Osteocyte (in vitro differentiated cells): Measurements from ENCODE around the gene DRAM1. TPM values are rescaled to one million over a fixed set of nuclear protein-coding genes. Genes with fewer than 3 reads are reported as not detected.
"Not testable (repeated sequence)": the region's sequence is repeated elsewhere in the genome, so short reads cannot be mapped to it uniquely, and the experiment has no call there.

Experiments
- DNase-seq: peaks from one replicate; pipeline ENCODE4 v3.0.0; 2021; ENCODE audit warnings: mixed read lengths; ENCODE audit not compliant: unreplicated experiment; ENCODE audit errors: extremely low spot score
- H3K27ac Mint-ChIP-seq: one replicate; pipeline ENCODE4 v1.8.0; 2021; ENCODE audit warnings: mild to moderate bottlenecking, mixed read lengths; ENCODE audit not compliant: unreplicated experiment
- H3K27me3 Mint-ChIP-seq: one replicate; pipeline ENCODE4 v1.8.0; 2021; ENCODE audit warnings: mixed read lengths; ENCODE audit not compliant: unreplicated experiment
- H3K36me3 Mint-ChIP-seq: one replicate; pipeline ENCODE4 v1.8.0; 2021; ENCODE audit warnings: mixed read lengths; ENCODE audit not compliant: unreplicated experiment
- H3K4me1 Mint-ChIP-seq: one replicate; pipeline ENCODE4 v1.8.0; 2021; ENCODE audit warnings: mixed read lengths; ENCODE audit not compliant: unreplicated experiment
- H3K4me3 Mint-ChIP-seq: one replicate; pipeline ENCODE4 v1.8.0; 2021; ENCODE audit warnings: mild to moderate bottlenecking, moderate library complexity, mixed read lengths; ENCODE audit not compliant: unreplicated experiment
- H3K9me3 Mint-ChIP-seq: one replicate; pipeline ENCODE4 v1.8.0; 2021; ENCODE audit warnings: mixed read lengths; ENCODE audit not compliant: unreplicated experiment
- total RNA-seq: library from RNA; stranded (reverse); gene quantifications from 2 replicates; pipeline ENCODE4 v1.2.1, GENCODE V29; 2021
- TF ChIP-seq, protein P1 (sequence below): fragments of 200-600 bp; sonication (generic); IDR thresholded peaks from 2 replicates; pipeline ENCODE4 v1.5.0; 2021; ENCODE audit warnings: antibody characterized with exemption, mild to moderate bottlenecking, moderate library complexity

Gene DRAM1
- total RNA-seq, 1 donor from 2014 or later, result 20.0 TPM

DNA sequence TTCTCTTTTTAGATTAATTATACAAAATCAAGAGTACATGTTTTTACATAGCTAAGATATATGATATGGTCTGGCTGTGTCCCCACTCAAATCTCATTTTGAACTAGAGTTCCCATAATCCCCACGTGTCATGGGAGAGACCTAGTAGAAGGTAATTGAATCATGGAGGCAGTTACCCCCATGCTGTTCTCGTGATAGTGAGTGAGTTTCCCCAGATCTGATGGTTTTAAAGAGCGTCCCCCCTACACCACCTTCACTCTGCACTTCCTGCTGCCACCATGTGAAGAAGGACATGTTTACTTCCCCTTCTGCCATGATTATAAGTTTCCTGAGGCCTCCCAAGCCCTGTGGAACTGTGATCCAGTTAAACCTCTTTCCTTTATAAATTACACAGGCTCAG lies 21.4 kb upstream of the DRAM1 start:
- TF ChIP-seq, protein P1, sequence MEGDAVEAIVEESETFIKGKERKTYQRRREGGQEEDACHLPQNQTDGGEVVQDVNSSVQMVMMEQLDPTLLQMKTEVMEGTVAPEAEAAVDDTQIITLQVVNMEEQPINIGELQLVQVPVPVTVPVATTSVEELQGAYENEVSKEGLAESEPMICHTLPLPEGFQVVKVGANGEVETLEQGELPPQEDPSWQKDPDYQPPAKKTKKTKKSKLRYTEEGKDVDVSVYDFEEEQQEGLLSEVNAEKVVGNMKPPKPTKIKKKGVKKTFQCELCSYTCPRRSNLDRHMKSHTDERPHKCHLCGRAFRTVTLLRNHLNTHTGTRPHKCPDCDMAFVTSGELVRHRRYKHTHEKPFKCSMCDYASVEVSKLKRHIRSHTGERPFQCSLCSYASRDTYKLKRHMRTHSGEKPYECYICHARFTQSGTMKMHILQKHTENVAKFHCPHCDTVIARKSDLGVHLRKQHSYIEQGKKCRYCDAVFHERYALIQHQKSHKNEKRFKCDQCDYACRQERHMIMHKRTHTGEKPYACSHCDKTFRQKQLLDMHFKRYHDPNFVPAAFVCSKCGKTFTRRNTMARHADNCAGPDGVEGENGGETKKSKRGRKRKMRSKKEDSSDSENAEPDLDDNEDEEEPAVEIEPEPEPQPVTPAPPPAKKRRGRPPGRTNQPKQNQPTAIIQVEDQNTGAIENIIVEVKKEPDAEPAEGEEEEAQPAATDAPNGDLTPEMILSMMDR, result no peak
- Mint-ChIP-seq H3K27ac (peak overlapping the region; percentile 72), H3K36me3 (no peaks in the 10 kb centered on the region), H3K4me3 (no peak overlapping the region), H3K9me3 (no peaks in the 10 kb centered on the region), H3K27me3 (no peaks in the 10 kb centered on the region), H3K4me1 (peaks cover 35% of the 10 kb centered on the region)
- DNase-seq, result no peak

DNA sequence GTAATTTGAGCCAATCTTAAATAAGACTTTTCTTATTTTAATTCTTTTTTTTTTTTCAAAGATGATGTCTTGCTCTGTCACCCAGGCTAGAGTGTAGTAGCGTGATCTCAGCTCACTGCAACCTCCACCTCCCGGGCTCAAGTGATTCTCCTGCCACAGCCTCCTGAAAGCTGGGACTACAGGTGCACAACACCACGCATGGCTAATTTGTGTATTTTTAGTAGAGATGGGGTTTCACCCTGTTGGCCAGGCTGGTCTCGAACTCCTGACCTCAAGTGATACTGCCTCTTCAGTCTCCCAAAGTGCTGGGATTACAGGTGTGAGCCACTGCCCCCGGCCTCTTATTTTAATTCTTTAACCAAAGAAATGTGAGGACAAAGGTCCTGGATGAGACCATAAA lies 20.8 kb upstream of the DRAM1 start:
- H3K36me3 Mint-ChIP-seq, H3K27me3 Mint-ChIP-seq, H3K27ac Mint-ChIP-seq, H3K9me3 Mint-ChIP-seq, H3K4me3 Mint-ChIP-seq, DNase-seq: not testable (repeated sequence)
- peaks cover 35% of the 10 kb centered on the region for H3K4me1 Mint-ChIP-seq

DNA sequence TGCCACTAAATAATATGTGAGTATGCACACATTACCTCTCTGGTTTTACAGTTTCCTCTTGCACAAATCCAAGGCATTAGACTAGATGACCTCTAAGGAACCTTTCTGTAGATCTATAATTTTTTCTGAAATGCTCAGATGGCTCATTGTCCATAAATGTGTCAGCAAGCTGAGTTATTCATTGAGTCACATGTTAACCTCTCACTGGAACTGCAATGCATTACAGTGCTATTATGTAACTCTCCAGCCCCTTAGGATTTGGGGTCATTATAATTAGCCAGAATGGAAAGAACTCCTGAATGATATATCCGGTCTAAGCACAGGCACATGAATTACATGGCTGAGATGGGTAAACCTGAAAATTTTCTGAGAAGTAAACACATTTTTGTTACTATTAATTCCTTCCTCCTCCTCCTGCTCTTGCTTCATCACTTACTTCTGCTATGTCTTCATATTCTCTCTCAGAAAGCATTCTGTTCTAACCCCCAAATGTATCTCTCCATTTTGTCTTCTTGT lies 20.3 kb upstream of the DRAM1 start:
- H3K4me1 Mint-ChIP-seq, result peaks cover 39% of the 10 kb centered on the region
- H3K9me3 Mint-ChIP-seq, result no peaks in the 10 kb centered on the region
- no peak overlapping the region for H3K27ac Mint-ChIP-seq

DNA sequence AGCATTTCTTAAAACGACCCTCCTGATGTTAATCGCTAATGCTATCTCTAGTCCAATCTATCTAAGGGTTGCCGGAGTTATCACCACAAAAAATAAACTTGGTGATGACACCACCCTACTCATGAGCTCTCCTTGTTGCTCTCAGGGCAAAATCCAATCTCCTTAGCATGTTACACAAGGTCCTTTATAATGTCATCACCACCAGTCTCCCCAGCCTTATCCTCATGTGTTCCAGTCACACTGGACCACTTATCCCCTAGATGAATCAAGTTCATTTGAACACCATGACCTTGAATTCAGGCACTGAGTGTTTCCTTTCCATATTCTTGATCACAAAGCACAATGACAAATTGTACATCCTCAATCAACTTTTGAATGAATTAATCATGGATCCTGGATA lies 19.0 kb upstream of the DRAM1 start:
- H3K27me3 Mint-ChIP-seq, result no peaks in the 10 kb centered on the region
- H3K4me1 Mint-ChIP-seq, result peaks cover 50% of the 10 kb centered on the region
- no peak for DNase-seq
- TF ChIP-seq, protein P1, result no peak
- H3K4me3 Mint-ChIP-seq, result no peak overlapping the region
- no peaks in the 10 kb centered on the region for H3K9me3 Mint-ChIP-seq
- H3K36me3 Mint-ChIP-seq, result no peaks in the 10 kb centered on the region
- no peak overlapping the region for H3K27ac Mint-ChIP-seq

More for the DNA sequence above, 20.3 kb upstream of the DRAM1 start:
- TF ChIP-seq, protein P1, result no peak
- no peak for DNase-seq
- no peak overlapping the region for H3K4me3 Mint-ChIP-seq
- no peaks in the 10 kb centered on the region for H3K36me3 Mint-ChIP-seq
- no peaks in the 10 kb centered on the region for H3K27me3 Mint-ChIP-seq

DNA sequence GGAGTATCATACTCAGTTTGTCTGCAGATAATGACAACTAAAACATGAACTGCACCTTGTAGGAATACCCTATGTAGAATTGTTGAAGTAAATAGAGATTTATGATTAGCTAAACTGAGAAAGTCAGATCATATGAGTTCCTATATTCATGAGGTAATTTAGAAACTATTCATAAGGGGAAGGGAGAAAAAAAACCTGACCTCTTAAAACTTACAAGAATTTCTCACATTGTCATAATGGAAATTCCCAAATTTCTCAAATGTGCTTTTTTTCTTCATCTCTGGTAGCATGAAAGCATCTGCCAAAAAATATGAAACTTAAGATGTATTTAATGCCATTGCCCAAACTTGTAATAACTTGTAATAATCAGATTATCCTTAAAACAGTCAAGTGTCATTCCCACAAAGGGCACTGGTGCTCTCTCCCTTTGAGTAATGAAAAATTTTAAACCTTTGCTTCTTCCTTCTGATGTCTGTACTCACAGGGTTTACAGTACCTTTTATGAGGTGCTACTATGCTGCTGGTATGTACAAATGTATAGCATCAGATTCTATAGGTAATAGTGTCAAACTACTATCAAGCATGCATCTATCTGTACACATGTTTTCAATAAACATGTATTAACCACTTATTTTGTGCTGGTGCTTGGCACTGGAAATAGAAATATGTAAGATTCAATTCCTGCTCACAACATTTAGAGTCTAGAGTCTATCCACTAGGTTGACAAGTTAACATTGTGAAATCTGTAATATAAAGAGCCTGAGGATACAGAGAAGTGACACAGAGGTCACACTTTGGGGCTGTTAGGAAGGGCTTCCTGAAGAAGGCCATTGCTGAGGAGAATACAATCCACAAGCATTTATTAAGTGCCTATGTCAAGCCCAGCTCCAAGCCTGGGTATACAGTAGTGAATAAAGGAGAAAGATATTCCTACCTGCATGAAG lies 17.4 kb upstream of the DRAM1 start:
- TF ChIP-seq, protein P1, result no peak
- Mint-ChIP-seq H3K27ac (peak overlapping the region; percentile 60), H3K4me1 (peaks cover 46% of the 10 kb centered on the region), H3K27me3 (no peaks in the 10 kb centered on the region), H3K9me3 (peaks cover 2% of the 10 kb centered on the region), H3K36me3 (no peaks in the 10 kb centered on the region), H3K4me3 (no peak overlapping the region)
- no peak for DNase-seq

DNA sequence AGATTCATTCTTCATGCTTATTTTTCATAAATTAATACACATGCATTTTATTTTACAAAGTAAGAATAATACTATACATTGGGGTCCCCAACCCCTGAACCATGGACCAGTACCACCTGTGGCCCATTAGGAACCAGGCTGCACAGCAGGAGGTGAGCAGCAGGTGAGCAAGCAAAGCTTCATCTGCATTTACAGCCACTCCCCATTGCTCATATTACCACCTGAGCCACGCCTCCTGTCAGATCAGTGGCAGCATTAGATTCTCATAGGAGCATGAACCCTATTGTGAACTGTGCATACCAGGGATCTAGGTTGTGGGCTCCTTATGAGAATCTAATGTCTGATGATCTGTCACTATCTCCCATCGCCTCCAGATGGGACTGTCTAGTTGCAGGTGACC lies 15.7 kb upstream of the DRAM1 start:
- H3K36me3 Mint-ChIP-seq, H3K27ac Mint-ChIP-seq, H3K9me3 Mint-ChIP-seq, H3K27me3 Mint-ChIP-seq, H3K4me3 Mint-ChIP-seq, DNase-seq: not testable (repeated sequence)
- peaks cover 32% of the 10 kb centered on the region for H3K4me1 Mint-ChIP-seq
